HepG2 (cell line): Measurements from ENCODE around the gene CD164L2. TPM values are rescaled to one million over a fixed set of nuclear protein-coding genes. Genes with fewer than 3 reads are reported as not detected.
A peak's percentile ranks its signal among the peaks of the same experiment; 100 is the strongest.

Source experiments
- ARID2 ChIP-seq: sonication (generic); formaldehyde crosslinking; IDR thresholded peaks from 2 replicates; pipeline ENCODE4 v1.8.1; 2022; ENCODE audit warnings: mild to moderate bottlenecking, missing genetic modification reagents, borderline replicate concordance
- HHEX ChIP-seq: IDR thresholded peaks from 2 replicates; pipeline ENCODE4 v1.6.1; 2016; ENCODE audit warnings: control low read depth
- HIVEP1 ChIP-seq: sonication (generic); formaldehyde crosslinking; IDR thresholded peaks from 2 replicates; pipeline ENCODE4 v1.4.0; 2020; ENCODE audit warnings: mild to moderate bottlenecking, missing genetic modification reagents
- HNRNPLL ChIP-seq: fragments of 200-400 bp; formaldehyde crosslinking; IDR thresholded peaks from 2 replicates; pipeline ENCODE4 v1.6.1; 2017; ENCODE audit warnings: mild to moderate bottlenecking, low read depth, low read length; ENCODE audit not compliant: poor library complexity, severe bottlenecking
- KDM5B ChIP-seq: sonication (generic); formaldehyde crosslinking; IDR thresholded peaks from 2 replicates; pipeline ENCODE4 v1.4.0; 2020; ENCODE audit warnings: missing genetic modification reagents, mild to moderate bottlenecking, borderline replicate concordance
- KLF12 ChIP-seq: sonication (generic); formaldehyde crosslinking; IDR thresholded peaks from 2 replicates; pipeline ENCODE4 v1.4.0; 2020; ENCODE audit warnings: missing genetic modification reagents, borderline replicate concordance
- MAFK ChIP-seq, 2 experiments: IDR thresholded peaks in 1 of 2; conservative IDR thresholded peaks in 1 of 2; 2 replicates each; pipeline ENCODE4 v1.6.1; 2011; ENCODE audit warnings: improper control_type of control experiment in 2 of 2, low read length in 2 of 2
- RAD21 ChIP-seq: fragments of 450-650 bp; formaldehyde crosslinking; IDR thresholded peaks from 2 replicates; pipeline ENCODE4 v1.5.0; 2020; ENCODE audit warnings: mild to moderate bottlenecking
- RBM39 ChIP-seq: fragments of 200-400 bp; formaldehyde crosslinking; IDR thresholded peaks from one replicate; pipeline ENCODE4 v1.6.1; 2018; ENCODE audit warnings: antibody characterized with exemption, mild to moderate bottlenecking, low read depth, low read length; ENCODE audit not compliant: poor library complexity, severe bottlenecking
- SOX6 ChIP-seq, 2 experiments: fragments of 450-650 bp in 1 of 2; sonication (generic) in 1 of 2; formaldehyde crosslinking in 1 of 2; IDR thresholded peaks; 2 replicates each; pipeline versions ENCODE4 v1.4.0 to v1.6.1; 2017 to 2020; ENCODE audit warnings: antibody characterized with exemption in 1 of 2, mild to moderate bottlenecking in 1 of 2, missing genetic modification reagents in 1 of 2
- TBP ChIP-seq: sonication (generic); formaldehyde crosslinking; IDR thresholded peaks from 2 replicates; pipeline ENCODE4 v1.5.0; 2020; ENCODE audit warnings: missing genetic modification reagents
- ZBTB7B ChIP-seq: sonication (generic); formaldehyde crosslinking; IDR thresholded peaks from 2 replicates; pipeline ENCODE4 v1.4.0; 2020; ENCODE audit warnings: missing genetic modification reagents
- ZFP1 ChIP-seq: IDR thresholded peaks from 2 replicates; pipeline ENCODE4 v1.6.1; 2016
- ZNF282 ChIP-seq: fragments of 450-650 bp; IDR thresholded peaks from 2 replicates; pipeline ENCODE4 v1.6.1; 2018; ENCODE audit not compliant: partially characterized antibody
- ZNF552 ChIP-seq: sonication (generic); formaldehyde crosslinking; IDR thresholded peaks from 2 replicates; pipeline ENCODE4 v1.9.0; 2022; ENCODE audit warnings: missing genetic modification reagents, mild to moderate bottlenecking, borderline replicate concordance
- ZNF629 ChIP-seq: sonication (generic); formaldehyde crosslinking; conservative IDR thresholded peaks from 2 replicates; pipeline ENCODE4 v1.5.0; 2020; ENCODE audit warnings: missing genetic modification reagents
- polyA plus RNA-seq, 8 experiments: library from polyadenylated mRNA; depleted of rRNA in 3 of 8; stranded (reverse) in 7 of 8; unstranded in 1 of 8; fragments of >200 nt; fragmentation: Illumina TruSeq in 4 of 8; extraction: Trizol in 4 of 8; gene quantifications; 2 replicates each; pipeline versions ENCODE4 v1.2.1 to v1.2.3, GENCODE V29; 2011 to 2016; ENCODE audit warnings: low read depth in 4 of 8, missing spikeins in 1 of 8, mixed read lengths in 1 of 8; ENCODE audit not compliant: insufficient read depth in 1 of 8
- total RNA-seq, 5 experiments: library from RNA; depleted of rRNA; stranded (reverse); fragments of >200 nt; fragmentation: Illumina TruSeq; extraction: Trizol; gene quantifications; 2 replicates each; pipeline ENCODE4 v1.2.3, GENCODE V29; 2016; ENCODE audit warnings: low read depth in 1 of 5
- TF ChIP-seq, protein P1 (sequence below): sonication (generic); formaldehyde crosslinking; IDR thresholded peaks from 2 replicates; pipeline ENCODE4 v1.4.0; 2020; ENCODE audit warnings: missing genetic modification reagents
- TF ChIP-seq, protein P2 (sequence below): sonication (generic); formaldehyde crosslinking; IDR thresholded peaks from 2 replicates; pipeline ENCODE4 v1.4.0; 2020; ENCODE audit warnings: mild to moderate bottlenecking, missing genetic modification reagents
- TF ChIP-seq, protein P3 (sequence below): sonication (generic); formaldehyde crosslinking; IDR thresholded peaks from 2 replicates; pipeline ENCODE4 v1.5.1; 2020; ENCODE audit warnings: mild to moderate bottlenecking, missing genetic modification reagents, moderate library complexity

Gene CD164L2
- total and polyA plus RNA-seq, 2 of the 13 experiments (the other 11 are each of a cell fraction or from before 2014, with no cell fraction given) = not detected

DNA sequence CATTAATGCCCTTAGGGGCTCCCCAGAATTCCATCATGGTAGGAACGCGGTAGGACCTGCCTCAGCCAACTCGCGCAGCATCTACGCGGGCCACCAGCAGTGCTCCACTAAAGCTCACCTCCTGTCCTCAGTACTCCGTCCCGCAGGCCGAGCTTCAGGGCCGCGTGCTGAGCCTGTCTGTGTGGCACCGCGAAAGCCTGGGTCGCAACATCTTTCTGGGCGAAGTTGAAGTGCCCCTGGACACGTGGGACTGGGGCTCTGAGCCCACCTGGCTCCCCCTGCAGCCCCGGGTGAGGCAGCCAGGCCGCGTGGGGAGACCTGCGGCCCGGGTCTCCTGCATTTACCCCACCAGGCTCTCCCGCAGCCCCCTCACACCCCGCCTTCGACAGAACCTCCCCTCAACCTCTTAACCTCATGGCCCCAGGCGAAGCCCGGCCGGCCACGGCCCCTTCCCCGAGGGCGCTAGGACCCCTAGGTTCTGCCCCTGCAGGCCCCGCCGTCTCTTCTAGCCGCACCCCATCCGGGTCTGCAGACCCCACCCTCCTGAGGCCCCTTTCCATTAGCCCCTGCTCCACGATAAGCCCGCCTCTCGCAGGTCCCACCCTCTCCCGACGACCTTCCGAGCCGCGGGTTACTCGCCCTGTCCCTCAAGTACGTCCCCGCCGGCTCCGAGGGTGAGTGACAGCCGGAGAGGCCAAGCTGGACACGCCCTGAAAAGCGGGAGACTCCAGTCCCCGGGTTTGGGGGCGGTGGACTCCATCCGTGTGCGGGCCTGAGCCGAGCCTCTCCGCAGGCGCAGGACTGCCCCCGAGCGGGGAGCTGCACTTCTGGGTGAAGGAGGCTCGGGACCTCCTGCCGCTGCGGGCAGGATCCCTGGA is 32.2 kb downstream of the CD164L2 start (continued):
- TF ChIP-seq, protein P1, sequence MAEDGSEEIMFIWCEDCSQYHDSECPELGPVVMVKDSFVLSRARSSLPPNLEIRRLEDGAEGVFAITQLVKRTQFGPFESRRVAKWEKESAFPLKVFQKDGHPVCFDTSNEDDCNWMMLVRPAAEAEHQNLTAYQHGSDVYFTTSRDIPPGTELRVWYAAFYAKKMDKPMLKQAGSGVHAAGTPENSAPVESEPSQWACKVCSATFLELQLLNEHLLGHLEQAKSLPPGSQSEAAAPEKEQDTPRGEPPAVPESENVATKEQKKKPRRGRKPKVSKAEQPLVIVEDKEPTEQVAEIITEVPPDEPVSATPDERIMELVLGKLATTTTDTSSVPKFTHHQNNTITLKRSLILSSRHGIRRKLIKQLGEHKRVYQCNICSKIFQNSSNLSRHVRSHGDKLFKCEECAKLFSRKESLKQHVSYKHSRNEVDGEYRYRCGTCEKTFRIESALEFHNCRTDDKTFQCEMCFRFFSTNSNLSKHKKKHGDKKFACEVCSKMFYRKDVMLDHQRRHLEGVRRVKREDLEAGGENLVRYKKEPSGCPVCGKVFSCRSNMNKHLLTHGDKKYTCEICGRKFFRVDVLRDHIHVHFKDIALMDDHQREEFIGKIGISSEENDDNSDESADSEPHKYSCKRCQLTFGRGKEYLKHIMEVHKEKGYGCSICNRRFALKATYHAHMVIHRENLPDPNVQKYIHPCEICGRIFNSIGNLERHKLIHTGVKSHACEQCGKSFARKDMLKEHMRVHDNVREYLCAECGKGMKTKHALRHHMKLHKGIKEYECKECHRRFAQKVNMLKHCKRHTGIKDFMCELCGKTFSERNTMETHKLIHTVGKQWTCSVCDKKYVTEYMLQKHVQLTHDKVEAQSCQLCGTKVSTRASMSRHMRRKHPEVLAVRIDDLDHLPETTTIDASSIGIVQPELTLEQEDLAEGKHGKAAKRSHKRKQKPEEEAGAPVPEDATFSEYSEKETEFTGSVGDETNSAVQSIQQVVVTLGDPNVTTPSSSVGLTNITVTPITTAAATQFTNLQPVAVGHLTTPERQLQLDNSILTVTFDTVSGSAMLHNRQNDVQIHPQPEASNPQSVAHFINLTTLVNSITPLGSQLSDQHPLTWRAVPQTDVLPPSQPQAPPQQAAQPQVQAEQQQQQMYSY (CRISPR knock-in tag) = no peak; the same call in 1 of the 2 replicates
- TF ChIP-seq ZNF552 = no peak
- TF ChIP-seq RBM39 = no peak
- TF ChIP-seq TBP (CRISPR knock-in tag) = no peak
- TF ChIP-seq KLF12 = peak; percentile 42; the same call in 1 of the 2 replicates
- TF ChIP-seq ZBTB7B (CRISPR knock-in tag) = 0 out of 2 replicates have a peak, but pooled peaks have one; percentile 24
- no peak for TF ChIP-seq ARID2 (CRISPR knock-in tag)
- peak; percentile 61 for TF ChIP-seq HNRNPLL
- TF ChIP-seq MAFK (conservative IDR thresholded peaks at IDR 0.05 in 1 of 2, IDR thresholded peaks at IDR 0.05 in 1 of 2; ENCODE audit: low read length in 2 of 2) = no peak
- TF ChIP-seq RAD21 (CRISPR knock-in tag) = 0 out of 2 replicates have a peak, but pooled peaks have one; percentile 41
- TF ChIP-seq ZFP1 = no peak
- TF ChIP-seq, protein P2, sequence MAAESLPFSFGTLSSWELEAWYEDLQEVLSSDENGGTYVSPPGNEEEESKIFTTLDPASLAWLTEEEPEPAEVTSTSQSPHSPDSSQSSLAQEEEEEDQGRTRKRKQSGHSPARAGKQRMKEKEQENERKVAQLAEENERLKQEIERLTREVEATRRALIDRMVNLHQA = no peak
- TF ChIP-seq, protein P3, sequence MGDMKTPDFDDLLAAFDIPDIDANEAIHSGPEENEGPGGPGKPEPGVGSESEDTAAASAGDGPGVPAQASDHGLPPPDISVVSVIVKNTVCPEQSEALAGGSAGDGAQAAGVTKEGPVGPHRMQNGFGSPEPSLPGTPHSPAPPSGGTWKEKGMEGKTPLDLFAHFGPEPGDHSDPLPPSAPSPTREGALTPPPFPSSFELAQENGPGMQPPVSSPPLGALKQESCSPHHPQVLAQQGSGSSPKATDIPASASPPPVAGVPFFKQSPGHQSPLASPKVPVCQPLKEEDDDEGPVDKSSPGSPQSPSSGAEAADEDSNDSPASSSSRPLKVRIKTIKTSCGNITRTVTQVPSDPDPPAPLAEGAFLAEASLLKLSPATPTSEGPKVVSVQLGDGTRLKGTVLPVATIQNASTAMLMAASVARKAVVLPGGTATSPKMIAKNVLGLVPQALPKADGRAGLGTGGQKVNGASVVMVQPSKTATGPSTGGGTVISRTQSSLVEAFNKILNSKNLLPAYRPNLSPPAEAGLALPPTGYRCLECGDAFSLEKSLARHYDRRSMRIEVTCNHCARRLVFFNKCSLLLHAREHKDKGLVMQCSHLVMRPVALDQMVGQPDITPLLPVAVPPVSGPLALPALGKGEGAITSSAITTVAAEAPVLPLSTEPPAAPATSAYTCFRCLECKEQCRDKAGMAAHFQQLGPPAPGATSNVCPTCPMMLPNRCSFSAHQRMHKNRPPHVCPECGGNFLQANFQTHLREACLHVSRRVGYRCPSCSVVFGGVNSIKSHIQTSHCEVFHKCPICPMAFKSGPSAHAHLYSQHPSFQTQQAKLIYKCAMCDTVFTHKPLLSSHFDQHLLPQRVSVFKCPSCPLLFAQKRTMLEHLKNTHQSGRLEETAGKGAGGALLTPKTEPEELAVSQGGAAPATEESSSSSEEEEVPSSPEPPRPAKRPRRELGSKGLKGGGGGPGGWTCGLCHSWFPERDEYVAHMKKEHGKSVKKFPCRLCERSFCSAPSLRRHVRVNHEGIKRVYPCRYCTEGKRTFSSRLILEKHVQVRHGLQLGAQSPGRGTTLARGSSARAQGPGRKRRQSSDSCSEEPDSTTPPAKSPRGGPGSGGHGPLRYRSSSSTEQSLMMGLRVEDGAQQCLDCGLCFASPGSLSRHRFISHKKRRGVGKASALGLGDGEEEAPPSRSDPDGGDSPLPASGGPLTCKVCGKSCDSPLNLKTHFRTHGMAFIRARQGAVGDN = peak; percentile 75
- TF ChIP-seq ZNF282 = no peak
- 0 out of 2 replicates have a peak, but pooled peaks have one; percentile 17 for TF ChIP-seq ZNF629 (CRISPR knock-in tag)
- no peak for TF ChIP-seq SOX6 (IDR thresholded peaks at IDR 0.05)
- peak; percentile 14; the same call in 1 of the 2 replicates for TF ChIP-seq SOX6 (CRISPR knock-in tag; IDR thresholded peaks at IDR 0.05)
- TF ChIP-seq HHEX (CRISPR knock-in tag) = no peak
- no peak for TF ChIP-seq KDM5B (CRISPR knock-in tag)
- no peak for TF ChIP-seq HIVEP1 (CRISPR knock-in tag)
